ENCODE results near the gene CEP250.
"Not testable (repeated sequence)": the region's sequence is repeated elsewhere in the genome, so short reads cannot be mapped to it uniquely, and the experiment has no call there.

CEP250 gene

GRCh38 chr20:35539756-35540212, 84.4 kb downstream of the CEP250 start:
- DNase-seq, result peak; percentile 45

GRCh38 chr20:35541118-35541782, 85.9 kb downstream of the CEP250 start:
- no peak for DNase-seq

GRCh38 chr20:35541783-35542662, 86.6 kb downstream of the CEP250 start, which contains the start of gene ERGIC3:
Gene ERGIC3, plus strand, starts transcription at chr20:35542078. Its CDS starts 20 bp downstream, at chr20:35542098.
- DNase-seq, result peak; percentile 97

- no peak for DNase-seq
Observed at GRCh38 chr20:35542990-35543389, 87.6 kb downstream of the CEP250 start.

GRCh38 chr20:35544436-35544835, 89.0 kb downstream of the CEP250 start:
- DNase-seq, result no peak

GRCh38 chr20:35544941-35545340, 89.5 kb downstream of the CEP250 start:
- DNase-seq, result not testable (repeated sequence)

GRCh38 chr20:35546127-35546526, 90.7 kb downstream of the CEP250 start:
- no peak for DNase-seq

- peak; percentile 50 for DNase-seq
Observed at GRCh38 chr20:35547329-35547728, 91.9 kb downstream of the CEP250 start.

GRCh38 chr20:35551503-35551902, 96.1 kb downstream of the CEP250 start:
- DNase-seq, result no peak

- DNase-seq, result no peak
Observed at GRCh38 chr20:35552914-35553313, 97.5 kb downstream of the CEP250 start.

- DNase-seq, result not testable (repeated sequence)
Observed at GRCh38 chr20:35555461-35555860, 100.1 kb downstream of the CEP250 start.

GRCh38 chr20:35555951-35556645, 100.7 kb downstream of the CEP250 start:
- DNase-seq, result no peak

GRCh38 chr20:35556871-35557270, 101.5 kb downstream of the CEP250 start:
- no peak for DNase-seq

GRCh38 chr20:35558451-35558850, 103.1 kb downstream of the CEP250 start:
- no peak for DNase-seq

- DNase-seq, result no peak
Observed at GRCh38 chr20:35559042-35559693, 103.8 kb downstream of the CEP250 start.

GRCh38 chr20:35560105-35560511, 104.7 kb downstream of the CEP250 start:
- DNase-seq, result no peak

- no peak for DNase-seq
Observed at GRCh38 chr20:35560541-35560940, 105.1 kb downstream of the CEP250 start.

GRCh38 chr20:35561268-35561667, 105.9 kb downstream of the CEP250 start:
- DNase-seq, result peak; percentile 55

- no peak for DNase-seq
Observed at GRCh38 chr20:35561671-35562070, 106.3 kb downstream of the CEP250 start.

- no peak for DNase-seq
Observed at GRCh38 chr20:35562541-35563110, 107.2 kb downstream of the CEP250 start.

GRCh38 chr20:35563834-35564233, 108.4 kb downstream of the CEP250 start:
- no peak for DNase-seq

- DNase-seq, result no peak
Observed at GRCh38 chr20:35564905-35565304, 109.5 kb downstream of the CEP250 start.
